Activated CD8-positive, alpha-beta T cell treated with anti-CD3 and anti-CD28 coated beads for 36 hours (primary cell): ENCODE measurements around the gene REC114. TPM values are rescaled to one million over a fixed set of nuclear protein-coding genes. Genes with fewer than 3 reads are reported as not detected.

ENCODE experiments used
- ATAC-seq: fragments of 200-7000 bp; cut with Tn5 transposase; one replicate; pipeline ENCODE4 v1.10.0; 2021; ENCODE audit warnings: mild to moderate bottlenecking, moderate library complexity
- CTCF ChIA-PET: fragments of 350-600 bp; sonication (Branson Sonifier 250); formaldehyde crosslinking; loops from one replicate; lab custom pipeline; 2021; ENCODE audit warnings: antibody characterized with exemption; lab: Charles Lee
- POLR2A ChIA-PET: fragments of 350-600 bp; sonication (Branson Sonifier 250); formaldehyde crosslinking; loops from one replicate; lab custom pipeline; 2021; ENCODE audit warnings: antibody characterized with exemption; lab: Charles Lee
- DNase-seq: peaks from one replicate; pipeline ENCODE4 v3.0.0-alpha.2; 2020
- H3K27ac Mint-ChIP-seq: one replicate; pipeline ENCODE4 v1.8.0; 2021; ENCODE audit warnings: mild to moderate bottlenecking, mixed read lengths
- H3K27me3 Mint-ChIP-seq: one replicate; pipeline ENCODE4 v1.8.0; 2021; ENCODE audit warnings: mixed read lengths
- H3K36me3 Mint-ChIP-seq: one replicate; pipeline ENCODE4 v1.8.0; 2021; ENCODE audit warnings: low read depth, mixed read lengths
- H3K4me1 Mint-ChIP-seq: one replicate; pipeline ENCODE4 v1.8.0; 2021; ENCODE audit warnings: low read depth, mixed read lengths
- H3K4me3 Mint-ChIP-seq: one replicate; pipeline ENCODE4 v1.8.0; 2021; ENCODE audit warnings: mild to moderate bottlenecking, moderate library complexity, mixed read lengths
- H3K9me3 Mint-ChIP-seq: one replicate; pipeline ENCODE4 v1.8.0; 2021; ENCODE audit warnings: mixed read lengths
- intact Hi-C: fragments of 100-400 bp; cut with micrococcal nuclease; formaldehyde crosslinking; loops from one replicate; pipeline ENCODE4 v1.10.0; 2022
- total RNA-seq, 2 experiments: library from RNA; stranded (reverse); gene quantifications; one replicate each; pipeline ENCODE4 v1.2.3, GENCODE V29; 2021
- TF ChIP-seq, protein P1 (sequence below): fragments of 200-600 bp; IDR thresholded peaks from one replicate; pipeline ENCODE4 v1.8.0; 2022; ENCODE audit warnings: antibody characterized with exemption, mild to moderate bottlenecking

REC114 gene
- total RNA-seq, 2 experiments from 2014 or later, result not detected

DNA sequence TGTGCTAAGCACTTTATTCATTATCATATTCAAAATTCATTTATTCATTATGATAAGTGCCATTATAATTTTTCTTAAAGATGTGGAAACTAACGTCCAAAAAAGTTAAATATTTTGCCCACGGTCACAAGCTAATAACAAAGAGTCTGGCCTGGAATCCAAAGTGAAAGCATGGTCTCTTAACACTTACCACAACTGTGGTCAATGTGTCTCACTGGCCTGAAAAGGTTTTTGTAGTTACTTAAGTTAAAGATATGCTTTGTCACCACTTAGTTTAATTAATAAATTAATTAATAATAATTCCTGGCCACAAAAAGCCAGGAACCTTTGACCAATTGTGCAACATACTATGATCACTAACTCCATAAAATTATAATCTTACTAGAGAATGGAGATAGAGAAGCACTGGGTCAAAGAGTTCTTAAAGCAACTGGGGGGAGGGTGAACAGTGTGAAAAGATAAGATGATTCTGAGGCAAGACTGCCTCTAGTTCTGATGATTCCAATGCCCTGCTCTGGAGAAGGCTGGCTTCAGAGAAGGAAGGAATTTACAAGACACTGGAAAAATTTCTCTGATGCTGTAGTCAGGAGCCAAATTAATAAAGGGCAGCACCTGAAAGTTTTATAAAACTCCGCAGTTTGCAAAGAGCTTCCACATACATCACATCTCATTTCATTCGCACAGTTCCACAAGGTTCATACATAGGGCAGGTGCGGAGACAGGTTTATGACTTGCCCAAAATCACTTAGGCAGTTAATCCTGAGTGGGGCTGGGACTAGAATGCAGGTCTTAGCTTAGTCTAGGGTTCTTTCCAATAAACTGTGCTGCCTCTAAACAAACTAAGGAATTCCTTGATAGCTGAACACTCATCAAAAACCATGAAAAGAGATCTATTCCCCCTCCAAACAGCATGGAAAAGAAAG lies 157.7 kb downstream of the REC114 start:
- ATAC-seq (no peak), DNase-seq (no peak)
- H3K4me1 Mint-ChIP-seq, result peaks cover 27% of the 10 kb centered on the region
- no peaks in the 10 kb centered on the region for H3K36me3 Mint-ChIP-seq
- no peak overlapping the region for H3K4me3 Mint-ChIP-seq
- TF ChIP-seq, protein P1, sequence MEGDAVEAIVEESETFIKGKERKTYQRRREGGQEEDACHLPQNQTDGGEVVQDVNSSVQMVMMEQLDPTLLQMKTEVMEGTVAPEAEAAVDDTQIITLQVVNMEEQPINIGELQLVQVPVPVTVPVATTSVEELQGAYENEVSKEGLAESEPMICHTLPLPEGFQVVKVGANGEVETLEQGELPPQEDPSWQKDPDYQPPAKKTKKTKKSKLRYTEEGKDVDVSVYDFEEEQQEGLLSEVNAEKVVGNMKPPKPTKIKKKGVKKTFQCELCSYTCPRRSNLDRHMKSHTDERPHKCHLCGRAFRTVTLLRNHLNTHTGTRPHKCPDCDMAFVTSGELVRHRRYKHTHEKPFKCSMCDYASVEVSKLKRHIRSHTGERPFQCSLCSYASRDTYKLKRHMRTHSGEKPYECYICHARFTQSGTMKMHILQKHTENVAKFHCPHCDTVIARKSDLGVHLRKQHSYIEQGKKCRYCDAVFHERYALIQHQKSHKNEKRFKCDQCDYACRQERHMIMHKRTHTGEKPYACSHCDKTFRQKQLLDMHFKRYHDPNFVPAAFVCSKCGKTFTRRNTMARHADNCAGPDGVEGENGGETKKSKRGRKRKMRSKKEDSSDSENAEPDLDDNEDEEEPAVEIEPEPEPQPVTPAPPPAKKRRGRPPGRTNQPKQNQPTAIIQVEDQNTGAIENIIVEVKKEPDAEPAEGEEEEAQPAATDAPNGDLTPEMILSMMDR, result no peak
- H3K27me3 Mint-ChIP-seq, result no peaks in the 10 kb centered on the region
- H3K9me3 Mint-ChIP-seq, result no peaks in the 10 kb centered on the region
- CTCF ChIA-PET, result interaction anchor here (2.6 kb wide), 1 partner anchor 36 kb away, joined by 10 read pairs; no protein-coding TSS in a partner anchor
- no peak overlapping the region for H3K27ac Mint-ChIP-seq
- intact Hi-C loops, result no loop called here
- POLR2A ChIA-PET, result interaction anchor here (1.2 kb wide), 1 partner anchor 15 kb away, joined by 3 read pairs; no protein-coding TSS in a partner anchor

DNA sequence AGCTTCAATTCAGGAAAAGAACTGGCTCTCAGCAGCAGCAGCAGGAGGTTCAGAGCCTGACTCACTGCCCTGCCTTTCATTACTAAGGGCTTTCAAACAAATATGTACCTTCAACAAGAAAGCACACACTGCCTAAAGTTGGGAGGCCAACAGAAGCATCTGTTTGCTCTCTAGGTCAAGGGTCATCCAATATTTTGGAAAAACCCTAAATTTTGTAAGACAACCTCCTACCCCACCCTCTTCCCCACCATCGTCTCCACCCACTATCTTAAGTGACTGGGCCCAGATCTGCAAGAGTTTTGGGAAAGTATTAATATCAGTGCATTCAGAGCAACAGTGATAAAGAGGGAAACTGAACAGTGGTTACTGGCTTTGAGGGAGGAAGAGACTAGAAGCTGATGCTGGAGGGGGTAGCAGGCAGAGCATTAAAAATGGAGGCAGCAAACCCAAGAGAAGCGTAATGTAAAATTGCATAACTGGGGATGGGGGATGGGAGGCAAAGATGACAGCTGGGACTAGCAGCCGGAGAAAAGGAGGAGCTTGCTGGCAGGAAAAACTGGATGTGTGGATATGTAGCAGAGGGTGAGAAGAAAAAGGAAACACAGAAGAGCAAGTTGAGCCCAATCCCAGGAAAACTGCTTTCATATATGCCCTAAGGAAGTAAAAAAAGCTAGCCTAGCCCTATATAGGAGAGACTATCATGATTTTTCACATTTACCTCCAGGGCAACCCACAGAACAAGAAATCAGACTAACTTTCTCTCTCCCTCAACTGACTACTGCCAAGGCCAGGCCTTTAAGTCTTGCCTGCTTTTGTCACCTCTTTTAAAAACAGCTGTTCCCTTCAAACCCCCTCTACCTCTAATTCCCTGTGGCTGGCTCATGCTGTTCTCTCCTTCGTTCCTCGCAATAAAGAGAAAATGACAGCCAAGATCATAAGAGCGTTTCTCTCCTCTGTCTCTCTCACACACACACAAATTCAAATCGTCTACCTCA lies 158.8 kb downstream of the REC114 start:
- intact Hi-C loops, result no loop called here
- ATAC-seq (no peak), DNase-seq (no peak)
- Mint-ChIP-seq H3K4me3 (no peak overlapping the region), H3K27me3 (no peaks in the 10 kb centered on the region), H3K36me3 (no peaks in the 10 kb centered on the region), H3K9me3 (no peaks in the 10 kb centered on the region), H3K4me1 (peaks cover 19% of the 10 kb centered on the region), H3K27ac (no peak overlapping the region)
- POLR2A ChIA-PET, result interaction anchor here (1.2 to 1.7 kb wide), 2 partner anchors 16 to 21 kb away, joined by 3 to 4 read pairs; no protein-coding TSS in a partner anchor
- TF ChIP-seq, protein P1, result no peak
- CTCF ChIA-PET, result interaction anchor here (0.8 to 2.6 kb wide), 4 partner anchors 30 to 98 kb away, joined by 3 to 10 read pairs (median 3); no protein-coding TSS in a partner anchor

DNA sequence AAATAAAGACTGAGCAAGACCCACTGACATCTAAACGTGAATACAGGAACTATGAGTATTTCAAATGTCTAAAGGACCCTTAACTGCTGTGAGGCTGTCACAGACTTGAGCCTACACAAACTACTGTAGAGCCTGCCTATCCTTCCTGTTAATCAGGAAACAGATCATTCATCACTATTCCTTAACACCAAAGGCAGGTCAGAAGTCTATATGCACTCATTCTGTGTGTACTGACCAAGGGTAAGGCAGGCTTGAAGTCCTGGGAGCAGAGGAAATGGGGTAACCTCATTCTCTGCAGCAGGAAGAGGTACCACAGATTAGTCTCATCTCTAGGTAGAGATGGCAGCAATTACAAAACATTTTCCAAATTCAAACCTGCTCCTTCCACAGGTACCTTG lies 159.5 kb downstream of the REC114 start:
- TF ChIP-seq, protein P1, result no peak
- POLR2A ChIA-PET, result interaction anchor here (1.7 kb wide), 1 partner anchor 20 kb away, joined by 4 read pairs; no protein-coding TSS in a partner anchor

DNA sequence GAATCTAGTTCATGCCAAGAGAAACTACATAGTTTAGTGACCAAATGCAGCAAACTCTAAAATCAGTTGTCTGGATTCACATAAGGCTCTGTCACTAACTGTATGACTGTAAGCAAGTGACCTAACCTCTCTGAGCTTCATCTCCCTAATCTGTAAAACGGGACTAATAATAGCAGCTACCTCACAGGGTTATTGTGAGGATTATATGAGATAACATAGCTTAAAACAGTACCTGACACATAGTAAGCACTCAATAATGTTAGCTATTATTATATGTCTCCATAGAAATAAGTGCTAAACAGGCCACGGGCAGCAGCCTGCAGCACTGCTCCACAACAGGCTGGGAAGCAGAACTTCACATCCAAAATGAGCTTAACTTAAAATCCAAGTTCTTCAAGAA lies 160.0 kb downstream of the REC114 start:
- Mint-ChIP-seq H3K36me3 (no peaks in the 10 kb centered on the region), H3K9me3 (no peaks in the 10 kb centered on the region), H3K4me3 (no peak overlapping the region), H3K4me1 (peaks cover 28% of the 10 kb centered on the region), H3K27me3 (no peaks in the 10 kb centered on the region), H3K27ac (no peak overlapping the region)
- ChIA-PET POLR2A (interaction anchor here (1.7 kb wide), 1 partner anchor 20 kb away, joined by 4 read pairs; no protein-coding TSS in a partner anchor), CTCF (interaction anchor here (0.8 to 2.0 kb wide), 4 partner anchors 29 to 97 kb away, joined by 3 to 9 read pairs (median 3); no protein-coding TSS in a partner anchor)
- TF ChIP-seq, protein P1, result no peak
- ATAC-seq (no peak), DNase-seq (no peak)
- intact Hi-C loops, result no loop called here

More for the DNA sequence above, 159.5 kb downstream of the REC114 start:
- intact Hi-C loops, result no loop called here
- DNase-seq, result no peak
- H3K4me1 Mint-ChIP-seq, result peaks cover 25% of the 10 kb centered on the region
- ATAC-seq, result no peak
- H3K36me3 Mint-ChIP-seq, result no peaks in the 10 kb centered on the region
- H3K4me3 Mint-ChIP-seq, result no peak overlapping the region
- H3K27me3 Mint-ChIP-seq, result no peaks in the 10 kb centered on the region
- H3K27ac Mint-ChIP-seq, result no peak overlapping the region
- CTCF ChIA-PET, result interaction anchor here (0.8 to 2.6 kb wide), 4 partner anchors 29 to 97 kb away, joined by 3 to 10 read pairs (median 3); no protein-coding TSS in a partner anchor
- H3K9me3 Mint-ChIP-seq, result no peaks in the 10 kb centered on the region
